ENCODE data around the gene LSM7. TPM values are rescaled to one million over a fixed set of nuclear protein-coding genes. Genes with fewer than 3 reads are reported as not detected.

LSM7 gene
- total RNA-seq, 1 donor from 2014 or later, result 135 TPM

DNA sequence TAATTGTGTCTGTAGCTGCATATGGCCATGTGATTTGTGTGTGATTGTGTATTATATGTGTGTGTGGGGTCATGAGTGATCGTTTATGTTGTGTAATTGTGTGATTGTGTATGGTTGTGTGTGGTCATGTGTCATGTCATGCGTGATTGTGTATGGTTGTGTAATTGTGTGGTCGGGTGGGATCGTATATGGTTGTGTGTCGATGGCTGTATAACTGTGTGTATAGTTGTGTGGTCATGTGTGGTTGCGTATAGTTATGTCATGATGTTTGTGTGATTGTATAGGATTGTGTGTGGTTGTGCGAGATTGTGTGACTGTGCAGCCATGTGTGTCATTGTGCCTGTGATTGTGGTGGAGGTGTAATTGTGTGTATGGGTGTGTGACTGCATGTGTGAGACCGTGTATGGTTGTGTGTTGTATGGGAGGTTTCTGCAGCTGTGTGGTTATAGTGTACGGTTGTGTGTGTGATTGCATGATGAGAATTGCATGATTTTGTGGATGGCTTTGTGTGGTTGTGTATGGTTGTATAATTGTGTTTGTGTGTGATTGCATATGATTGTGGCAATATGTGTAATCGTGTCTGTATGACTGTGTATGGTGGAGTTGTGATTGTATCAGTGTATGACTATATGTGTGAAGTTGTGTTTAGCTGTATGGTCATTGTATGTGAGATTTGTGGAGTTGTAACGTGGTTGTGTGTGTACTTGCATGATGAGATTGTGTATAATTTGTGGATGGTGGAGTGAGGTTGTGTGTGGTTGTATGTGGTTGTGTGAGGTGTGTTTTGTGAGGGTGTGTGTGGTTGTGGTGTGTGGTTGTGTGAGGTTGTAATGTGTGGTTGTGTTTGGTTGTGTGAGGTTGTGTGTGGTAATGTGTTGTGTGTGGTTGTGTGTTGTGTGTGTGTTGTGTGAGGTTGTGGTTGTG, 33.9 kb upstream of the LSM7 start:
- Histone ChIP-seq H3K4me3 (no peak overlapping the region), H3K27me3 (no peaks in the 10 kb centered on the region), H3K27ac (no peak overlapping the region), H3K9me3 (no peaks in the 10 kb centered on the region), H3K36me3 (no peaks in the 10 kb centered on the region), H3K4me1 (no peaks in the 10 kb centered on the region)
- DNase-seq (ENCODE audit: extremely low spot score in 2 of 2), result no peak
- TF ChIP-seq, protein P1, sequence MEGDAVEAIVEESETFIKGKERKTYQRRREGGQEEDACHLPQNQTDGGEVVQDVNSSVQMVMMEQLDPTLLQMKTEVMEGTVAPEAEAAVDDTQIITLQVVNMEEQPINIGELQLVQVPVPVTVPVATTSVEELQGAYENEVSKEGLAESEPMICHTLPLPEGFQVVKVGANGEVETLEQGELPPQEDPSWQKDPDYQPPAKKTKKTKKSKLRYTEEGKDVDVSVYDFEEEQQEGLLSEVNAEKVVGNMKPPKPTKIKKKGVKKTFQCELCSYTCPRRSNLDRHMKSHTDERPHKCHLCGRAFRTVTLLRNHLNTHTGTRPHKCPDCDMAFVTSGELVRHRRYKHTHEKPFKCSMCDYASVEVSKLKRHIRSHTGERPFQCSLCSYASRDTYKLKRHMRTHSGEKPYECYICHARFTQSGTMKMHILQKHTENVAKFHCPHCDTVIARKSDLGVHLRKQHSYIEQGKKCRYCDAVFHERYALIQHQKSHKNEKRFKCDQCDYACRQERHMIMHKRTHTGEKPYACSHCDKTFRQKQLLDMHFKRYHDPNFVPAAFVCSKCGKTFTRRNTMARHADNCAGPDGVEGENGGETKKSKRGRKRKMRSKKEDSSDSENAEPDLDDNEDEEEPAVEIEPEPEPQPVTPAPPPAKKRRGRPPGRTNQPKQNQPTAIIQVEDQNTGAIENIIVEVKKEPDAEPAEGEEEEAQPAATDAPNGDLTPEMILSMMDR (IDR thresholded peaks at IDR 0.05), result no peak
- TF ChIP-seq POLR2A (IDR thresholded peaks at IDR 0.05), result no peak
- TF ChIP-seq POLR2AphosphoS5 (IDR thresholded peaks at IDR 0.05; ENCODE audit: insufficient read depth in 1 of 2, low read depth in 1 of 2), result no peak
- intact Hi-C loops (cut with DNase I), result no loop called here

DNA sequence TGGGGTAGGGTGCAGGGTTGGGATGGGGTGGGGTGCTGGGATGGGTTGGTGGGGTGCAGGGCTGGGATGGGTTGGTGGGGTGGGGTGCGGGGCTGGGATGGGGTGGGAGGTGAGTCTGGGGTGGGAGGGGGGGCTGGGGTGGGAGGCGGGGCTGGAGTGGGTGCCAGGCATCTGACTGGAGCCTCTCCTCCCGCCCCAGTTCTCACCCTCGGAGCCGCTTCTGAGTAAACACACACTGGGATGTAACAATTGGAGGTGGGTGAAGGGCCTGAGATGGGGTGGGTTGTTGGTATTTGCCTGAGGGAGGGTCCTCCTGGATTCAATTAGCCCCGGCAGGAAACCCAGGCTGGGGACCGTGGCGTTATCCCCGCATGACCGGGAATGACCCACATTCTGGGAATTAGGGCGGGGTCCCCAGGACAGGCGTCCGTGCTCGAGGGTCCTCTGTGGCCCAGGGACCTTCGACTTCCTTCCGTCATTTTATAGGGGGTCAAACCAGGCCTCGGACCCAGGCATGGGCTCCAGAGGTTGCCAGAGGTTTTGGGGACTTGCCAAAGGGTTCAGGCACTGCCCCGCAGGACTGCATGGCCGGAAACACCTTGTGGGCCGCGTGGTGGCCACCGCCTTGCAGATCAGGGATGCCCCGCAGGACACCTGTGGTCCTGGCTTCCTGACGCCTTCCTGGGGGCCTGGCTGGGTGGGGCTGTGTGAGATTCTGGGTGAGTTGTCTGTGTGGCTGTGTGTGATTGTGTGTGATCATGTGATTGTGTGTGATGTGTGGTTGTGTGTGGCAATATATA, 33.1 kb upstream of the LSM7 start:
- TF ChIP-seq, protein P1 (IDR thresholded peaks at IDR 0.05), result no peak
- Histone ChIP-seq H3K27me3 (no peaks in the 10 kb centered on the region), H3K9me3 (no peaks in the 10 kb centered on the region)

DNA sequence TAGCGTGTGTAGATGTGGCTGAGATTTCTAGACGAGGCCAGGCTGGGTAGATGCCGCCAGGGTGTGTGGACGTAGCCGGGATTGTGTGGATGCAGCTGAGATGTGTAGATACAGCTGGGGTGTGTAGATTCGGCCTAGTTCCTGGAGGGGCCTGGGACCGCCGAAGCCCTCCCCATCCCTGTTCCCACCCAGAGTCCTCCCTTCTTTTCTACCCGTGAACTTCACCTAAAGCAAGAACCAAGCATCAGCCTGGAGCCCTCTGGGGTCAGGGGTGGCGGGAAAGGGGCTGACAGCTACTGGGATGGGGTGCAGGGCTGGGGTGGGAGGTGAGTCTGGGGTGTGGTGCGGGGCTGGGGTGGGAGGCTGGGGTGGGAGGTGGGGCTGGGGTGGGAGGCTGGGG, 32.4 kb upstream of the LSM7 start:
- intact Hi-C loops (cut with DNase I), result no loop called here
- Histone ChIP-seq H3K4me3 (no peak overlapping the region), H3K27me3 (no peaks in the 10 kb centered on the region), H3K9me3 (no peaks in the 10 kb centered on the region), H3K36me3 (no peaks in the 10 kb centered on the region), H3K27ac (no peak overlapping the region), H3K4me1 (no peaks in the 10 kb centered on the region)
- TF ChIP-seq POLR2AphosphoS5 (IDR thresholded peaks at IDR 0.05; ENCODE audit: insufficient read depth in 1 of 2, low read depth in 1 of 2) (no peak), POLR2A (IDR thresholded peaks at IDR 0.05) (no peak)
- TF ChIP-seq, protein P1 (IDR thresholded peaks at IDR 0.05), result no peak
- no peak for DNase-seq (ENCODE audit: extremely low spot score in 2 of 2)

More for the DNA sequence above, 33.1 kb upstream of the LSM7 start:
- intact Hi-C loops (cut with DNase I), result no loop called here
- Histone ChIP-seq H3K4me3 (no peak overlapping the region), H3K27ac (no peak overlapping the region), H3K4me1 (no peaks in the 10 kb centered on the region), H3K36me3 (no peaks in the 10 kb centered on the region)
- DNase-seq (ENCODE audit: extremely low spot score in 2 of 2), result no peak

DNA sequence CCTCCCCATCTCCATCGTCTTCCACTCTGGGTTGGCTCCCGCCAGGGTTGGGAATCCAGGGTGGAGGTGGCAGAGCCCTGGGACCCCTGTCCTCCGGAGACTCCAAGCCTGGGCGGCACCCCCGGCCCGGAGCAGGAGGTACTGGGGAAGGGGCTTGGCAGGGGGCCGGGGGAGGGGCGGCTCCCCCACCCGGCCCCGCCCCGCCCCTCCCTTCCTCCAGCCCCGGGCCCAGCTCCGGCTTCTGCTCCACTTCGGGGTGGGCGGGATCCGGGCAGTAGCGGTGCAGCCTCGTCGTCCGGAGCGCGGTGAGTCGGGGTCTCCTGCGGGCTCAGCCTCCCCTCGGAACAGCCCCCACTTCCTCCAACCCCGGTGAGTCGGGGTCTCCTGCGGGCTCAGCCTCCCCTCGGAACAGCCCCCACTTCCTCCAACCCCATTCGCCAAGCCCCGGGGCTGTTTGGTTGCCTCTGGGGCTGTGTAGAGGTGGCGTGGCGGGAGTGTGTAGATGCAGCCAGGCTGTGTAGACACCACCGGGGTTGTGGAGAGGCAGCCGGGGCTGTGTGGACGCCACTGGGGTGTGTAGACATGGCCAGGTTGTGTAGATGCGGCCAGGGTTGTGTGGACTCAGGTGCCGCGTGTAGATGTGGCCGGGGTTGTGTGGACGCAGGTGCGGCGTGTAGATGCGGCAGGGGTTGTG, 31.8 kb upstream of the LSM7 start, which contains the start of gene TMPRSS9:
TSS of gene TMPRSS9 (plus strand) at position 274 of the 694 bp plus-strand sequence. CDS start 29,521 bp downstream, outside the sequence.
- intact Hi-C loops (cut with DNase I), result no loop called here
- no peak for TF ChIP-seq POLR2A (IDR thresholded peaks at IDR 0.05)
- no peak for TF ChIP-seq POLR2AphosphoS5 (IDR thresholded peaks at IDR 0.05; ENCODE audit: insufficient read depth in 1 of 2, low read depth in 1 of 2)
- TF ChIP-seq, protein P1 (IDR thresholded peaks at IDR 0.05), result no peak
- Histone ChIP-seq H3K36me3 (no peaks in the 10 kb centered on the region), H3K4me3 (no peak within 1 kb of the TSS), H3K27me3 (no peaks in the 10 kb centered on the region), H3K4me1 (no peaks in the 10 kb centered on the region), H3K27ac (no peak within 1 kb of the TSS), H3K9me3 (no peaks in the 10 kb centered on the region)
- no peak for DNase-seq (ENCODE audit: extremely low spot score in 2 of 2)
